GM19025 (cell line): ENCODE results near the gene SRSF7.
"Not testable (repeated sequence)": the region's sequence is repeated elsewhere in the genome, so short reads cannot be mapped to it uniquely, and the experiment has no call there.

ENCODE experiments used
- ATAC-seq: cut with Tn5 transposase; IDR thresholded peaks from one replicate; pipeline ENCODE4 v1.9.1; 2021; ENCODE audit warnings: mild to moderate bottlenecking, low read depth, moderate library complexity; ENCODE audit not compliant: unreplicated experiment

Gene SRSF7

GRCh38 chr2:38755891-38756290 lies 4.7 kb upstream of the SRSF7 start:
- ATAC-seq, result not testable (repeated sequence)

GRCh38 chr2:38754506-38754905 lies 3.3 kb upstream of the SRSF7 start:
- no peak for ATAC-seq

GRCh38 chr2:38754049-38754448 lies 2.9 kb upstream of the SRSF7 start:
- no peak for ATAC-seq

GRCh38 chr2:38751596-38752410 lies 642 bp upstream of the SRSF7 start:
- ATAC-seq, result no peak

- ATAC-seq, result peak; percentile 42
Measured at GRCh38 chr2:38750011-38750890, 910 bp downstream of the SRSF7 start.

- ATAC-seq, result no peak
Measured at GRCh38 chr2:38748943-38749804, 2.0 kb downstream of the SRSF7 start.

GRCh38 chr2:38748391-38748790 lies 2.8 kb downstream of the SRSF7 start:
- ATAC-seq, result no peak

GRCh38 chr2:38747819-38748218 lies 3.3 kb downstream of the SRSF7 start:
- no peak for ATAC-seq

- ATAC-seq, result no peak
Measured at GRCh38 chr2:38747007-38747424, 4.1 kb downstream of the SRSF7 start.

- no peak for ATAC-seq
Measured at GRCh38 chr2:38745267-38745666, 5.9 kb downstream of the SRSF7 start.

GRCh38 chr2:38744399-38744780 lies 6.8 kb downstream of the SRSF7 start:
- ATAC-seq, result no peak

GRCh38 chr2:38743672-38744398 lies 7.3 kb downstream of the SRSF7 start:
- no peak for ATAC-seq

GRCh38 chr2:38742797-38743559 lies 8.2 kb downstream of the SRSF7 start:
- ATAC-seq, result no peak

- no peak for ATAC-seq
Measured at GRCh38 chr2:38740851-38741731, 10.1 kb downstream of the SRSF7 start.

GRCh38 chr2:38739524-38739923 lies 11.6 kb downstream of the SRSF7 start:
- no peak for ATAC-seq

GRCh38 chr2:38737925-38738324 lies 13.2 kb downstream of the SRSF7 start:
- no peak for ATAC-seq

- not testable (repeated sequence) for ATAC-seq
Measured at GRCh38 chr2:38737000-38737698, 14.0 kb downstream of the SRSF7 start.

- ATAC-seq, result no peak
Measured at GRCh38 chr2:38735999-38736320, 15.2 kb downstream of the SRSF7 start.
